K562 (cell line): ENCODE results near the gene CLTA. TPM values are rescaled to one million over a fixed set of nuclear protein-coding genes. Genes with fewer than 3 reads are reported as not detected.

Experiments used
- CREB1 ChIP-seq, 2 experiments: sonication (generic) in 1 of 2; formaldehyde crosslinking in 1 of 2; IDR thresholded peaks; 2 replicates each; pipeline versions ENCODE4 v1.6.1 to v1.8.0; 2012 to 2022; ENCODE audit warnings: inconsistent platforms in 1 of 2, mild to moderate bottlenecking in 1 of 2, missing genetic modification reagents in 1 of 2, moderate library complexity in 1 of 2
- ILF3 ChIP-seq: fragments of 450-650 bp; IDR thresholded peaks from 2 replicates; pipeline ENCODE4 v1.6.1; 2018; ENCODE audit warnings: antibody characterized with exemption, mild to moderate bottlenecking, moderate library complexity, borderline replicate concordance
- NR4A1 ChIP-seq, 2 experiments: fragments of 250-450 bp in 1 of 2; fragments of 450-650 bp in 1 of 2; sonication (Bioruptor Pico) in 1 of 2; IDR thresholded peaks; 2 replicates each; pipeline versions ENCODE4 v1.4.0 to v1.6.1; 2016 to 2020; ENCODE audit warnings: mild to moderate bottlenecking in 2 of 2, missing compliant biosample characterization in 1 of 2, missing genetic modification characterization in 1 of 2, moderate library complexity in 1 of 2
- PURB ChIP-seq: sonication (generic); formaldehyde crosslinking; IDR thresholded peaks from 2 replicates; pipeline ENCODE4 v1.9.0; 2021; ENCODE audit warnings: low read depth, mild to moderate bottlenecking, missing genetic modification reagents
- polyA plus RNA-seq, 8 experiments: library from polyadenylated mRNA; depleted of rRNA in 4 of 8; stranded (reverse) in 5 of 8; unstranded in 3 of 8; fragments of >200 nt; fragmentation: Nextera tagmentation in 2 of 8; fragmentation: Illumina TruSeq in 1 of 8; extraction: Ambion mirVana in 2 of 8; extraction: Trizol in 1 of 8; gene quantifications; 2 replicates each; pipeline versions ENCODE4 v1.2.1 to v1.2.3, GENCODE V29; 2011 to 2014; ENCODE audit warnings: inconsistent platforms in 1 of 8, missing spikeins in 1 of 8
- total RNA-seq, 7 experiments: library from RNA; depleted of rRNA in 6 of 7; stranded (reverse); fragments of >200 nt in 6 of 7; fragmentation: Illumina TruSeq in 2 of 7; extraction: Trizol in 2 of 7; gene quantifications; 2 replicates each; pipeline versions ENCODE4 v1.2.1 to v1.2.3, GENCODE V29; 2011 to 2021; ENCODE audit warnings: low replicate concordance in 1 of 7
- TF ChIP-seq, protein P1 (sequence below): fragments of 200-400 bp; formaldehyde crosslinking; IDR thresholded peaks from 2 replicates; pipeline ENCODE4 v1.6.1; 2017; ENCODE audit warnings: mild to moderate bottlenecking, low read depth, low read length, moderate library complexity

Gene CLTA
- total and polyA plus RNA-seq, 9 of the 15 experiments (the other 6 are each of a cell fraction or from before 2014, with no cell fraction given): 37.8 to 219 (median 144) TPM

DNA sequence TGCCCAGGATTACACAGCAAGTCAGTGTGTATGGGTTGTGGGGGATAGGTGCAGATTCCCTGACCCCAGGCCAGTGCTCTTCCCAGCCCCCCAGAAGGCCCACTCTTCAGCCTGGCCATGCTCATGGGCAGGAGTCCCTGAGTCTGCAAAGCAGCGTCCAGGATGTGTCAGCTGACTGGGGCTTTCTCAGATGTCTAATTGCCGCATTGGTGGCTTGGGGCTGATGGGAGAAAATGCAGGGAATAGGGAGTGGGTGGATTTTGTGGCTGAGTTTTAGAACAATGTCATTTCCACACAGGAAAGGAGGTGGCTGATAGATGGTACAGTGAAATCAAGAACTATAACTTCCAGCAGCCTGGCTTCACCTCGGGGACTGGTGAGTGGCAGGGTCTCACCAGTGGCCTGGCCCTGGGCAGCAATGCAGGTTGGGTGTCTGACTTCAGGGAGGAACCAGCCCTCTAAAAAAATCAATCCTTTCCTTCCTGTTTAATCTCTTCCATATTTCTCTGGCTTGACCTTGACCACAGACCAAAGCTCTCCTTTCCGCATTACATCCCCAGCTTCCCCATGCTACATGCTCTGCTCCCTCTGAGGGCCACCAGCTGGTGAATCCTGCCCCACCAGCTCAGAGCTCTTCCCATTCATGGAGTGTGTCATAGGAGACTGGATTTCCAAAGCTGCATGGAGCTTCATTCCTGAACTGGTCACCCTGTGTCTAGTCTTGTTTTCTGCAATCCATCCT is 40.0 kb upstream of the CLTA start (continued):
- TF ChIP-seq, protein P1, sequence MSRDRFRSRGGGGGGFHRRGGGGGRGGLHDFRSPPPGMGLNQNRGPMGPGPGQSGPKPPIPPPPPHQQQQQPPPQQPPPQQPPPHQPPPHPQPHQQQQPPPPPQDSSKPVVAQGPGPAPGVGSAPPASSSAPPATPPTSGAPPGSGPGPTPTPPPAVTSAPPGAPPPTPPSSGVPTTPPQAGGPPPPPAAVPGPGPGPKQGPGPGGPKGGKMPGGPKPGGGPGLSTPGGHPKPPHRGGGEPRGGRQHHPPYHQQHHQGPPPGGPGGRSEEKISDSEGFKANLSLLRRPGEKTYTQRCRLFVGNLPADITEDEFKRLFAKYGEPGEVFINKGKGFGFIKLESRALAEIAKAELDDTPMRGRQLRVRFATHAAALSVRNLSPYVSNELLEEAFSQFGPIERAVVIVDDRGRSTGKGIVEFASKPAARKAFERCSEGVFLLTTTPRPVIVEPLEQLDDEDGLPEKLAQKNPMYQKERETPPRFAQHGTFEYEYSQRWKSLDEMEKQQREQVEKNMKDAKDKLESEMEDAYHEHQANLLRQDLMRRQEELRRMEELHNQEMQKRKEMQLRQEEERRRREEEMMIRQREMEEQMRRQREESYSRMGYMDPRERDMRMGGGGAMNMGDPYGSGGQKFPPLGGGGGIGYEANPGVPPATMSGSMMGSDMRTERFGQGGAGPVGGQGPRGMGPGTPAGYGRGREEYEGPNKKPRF: no peak
- TF ChIP-seq PURB (CRISPR knock-in tag): no peak
- TF ChIP-seq NR4A1 (CRISPR knock-in tag; IDR thresholded peaks at IDR 0.05): no peak
- no peak for TF ChIP-seq NR4A1 (tag; IDR thresholded peaks at IDR 0.05)
- no peak for TF ChIP-seq CREB1 (IDR thresholded peaks at IDR 0.05)
- TF ChIP-seq CREB1 (CRISPR knock-in tag; IDR thresholded peaks at IDR 0.05): no peak
- TF ChIP-seq ILF3: no peak
